GM18508 (cell line): ENCODE results near the gene TMEM63C.
"Not testable (repeated sequence)": the region's sequence is repeated elsewhere in the genome, so short reads cannot be mapped to it uniquely, and the experiment has no call there.

Experiments used
- ATAC-seq: cut with Tn5 transposase; IDR thresholded peaks from one replicate; pipeline ENCODE4 v1.9.1; 2021; ENCODE audit warnings: moderate number of reproducible peaks; ENCODE audit not compliant: insufficient read depth, unreplicated experiment

Gene TMEM63C

DNA sequence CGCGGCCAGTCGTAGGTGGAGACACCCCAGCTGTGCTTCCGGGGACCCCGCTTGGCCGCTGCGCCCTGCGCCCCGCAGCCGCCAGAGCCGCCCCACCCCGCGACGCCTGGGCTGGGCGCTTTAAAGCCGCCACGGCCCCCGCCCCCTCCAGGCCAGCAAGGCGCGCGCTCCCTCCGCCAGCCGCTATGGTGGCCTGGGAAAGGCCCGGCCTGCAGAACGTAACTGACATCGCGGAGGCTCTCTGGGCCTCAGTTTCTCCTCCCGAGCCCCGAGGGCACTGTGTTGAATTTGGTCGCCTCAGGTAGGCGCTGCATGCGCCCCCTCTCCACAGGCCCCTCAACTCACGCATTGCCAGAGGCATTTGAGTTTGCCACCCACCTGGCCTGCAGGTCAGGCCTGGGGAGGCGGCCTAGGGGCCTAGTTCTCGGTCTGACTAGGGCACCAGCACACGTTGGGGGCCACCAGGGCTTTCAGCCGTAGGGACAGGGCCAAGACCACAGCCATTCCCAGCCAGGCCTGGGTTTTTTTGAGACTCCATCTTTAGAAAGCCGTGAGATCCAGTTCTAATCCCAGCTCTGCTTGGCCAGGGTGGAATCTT lies 89.6 kb downstream of the TMEM63C start, which contains the start of gene NGB:
Gene NGB (minus strand): TSS at position 94 of the 598 bp plus-strand sequence. CDS start 269 bp downstream, outside the sequence.
- no peak for ATAC-seq

DNA sequence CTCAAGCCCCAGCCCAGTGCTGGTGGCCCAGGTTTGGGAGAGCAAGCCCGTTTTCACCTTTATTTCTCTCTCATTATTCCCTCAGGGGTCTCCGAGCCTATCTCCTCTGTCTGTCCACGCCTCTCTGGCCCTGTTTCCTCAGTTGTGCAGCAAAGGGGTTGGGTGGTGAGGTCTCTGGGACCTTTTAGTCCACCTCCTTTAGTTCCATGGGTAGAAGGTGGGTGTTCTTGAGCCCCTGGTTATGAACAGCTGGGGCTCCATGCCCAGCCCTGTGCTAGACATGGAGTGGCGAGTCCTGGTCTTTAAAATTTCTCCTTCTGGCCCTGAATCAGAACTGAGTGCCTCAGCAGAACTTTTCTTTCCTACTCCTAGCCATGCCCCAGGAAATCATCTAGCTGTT lies 90.7 kb downstream of the TMEM63C start:
- ATAC-seq, result no peak

DNA sequence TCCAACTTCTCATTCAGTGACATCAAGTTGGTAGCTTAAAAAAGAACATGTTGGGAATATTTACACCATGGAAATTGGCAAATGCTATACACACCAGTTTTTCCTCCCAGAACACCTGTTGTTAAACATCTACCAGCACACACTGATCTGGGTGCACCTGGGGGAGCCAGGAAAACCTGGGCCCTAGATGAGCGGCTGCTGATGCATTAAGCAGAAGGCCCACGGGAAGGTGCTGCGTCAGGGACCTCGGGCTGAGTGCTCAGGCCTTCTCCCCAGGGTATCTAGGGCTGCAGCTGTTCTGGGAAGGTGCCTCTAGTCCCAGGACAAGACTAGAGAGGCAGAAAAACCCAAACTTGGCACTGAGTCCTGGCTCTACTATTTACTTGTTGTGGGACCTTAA lies 92.2 kb downstream of the TMEM63C start:
- ATAC-seq, result no peak

DNA sequence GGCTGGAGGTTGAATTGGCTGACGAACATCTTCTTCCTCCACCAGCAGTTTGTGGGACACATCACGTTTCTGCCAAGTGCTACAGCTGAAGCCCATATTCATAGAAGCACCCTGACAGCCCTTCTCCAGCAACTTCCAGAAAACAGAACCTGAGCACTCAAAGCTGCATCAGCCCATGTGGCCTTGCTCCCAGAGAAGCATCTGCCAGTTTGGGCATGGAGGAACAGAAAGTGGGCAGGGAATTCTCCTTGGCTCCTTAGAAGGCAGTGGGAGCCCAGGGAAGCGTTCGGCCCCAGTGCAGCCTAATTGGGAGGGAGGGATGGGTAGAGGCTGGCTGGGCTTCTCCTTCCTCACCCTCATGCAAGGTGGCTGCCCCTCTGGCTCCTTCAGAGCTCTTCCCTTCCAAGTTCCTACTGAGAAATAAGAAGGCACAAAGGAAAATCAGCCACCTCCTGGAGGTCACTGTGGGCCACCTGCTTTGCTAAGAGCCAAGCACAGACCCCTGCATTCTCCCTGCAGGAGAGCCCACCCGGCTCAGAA lies 93.5 kb downstream of the TMEM63C start:
- no peak for ATAC-seq

DNA sequence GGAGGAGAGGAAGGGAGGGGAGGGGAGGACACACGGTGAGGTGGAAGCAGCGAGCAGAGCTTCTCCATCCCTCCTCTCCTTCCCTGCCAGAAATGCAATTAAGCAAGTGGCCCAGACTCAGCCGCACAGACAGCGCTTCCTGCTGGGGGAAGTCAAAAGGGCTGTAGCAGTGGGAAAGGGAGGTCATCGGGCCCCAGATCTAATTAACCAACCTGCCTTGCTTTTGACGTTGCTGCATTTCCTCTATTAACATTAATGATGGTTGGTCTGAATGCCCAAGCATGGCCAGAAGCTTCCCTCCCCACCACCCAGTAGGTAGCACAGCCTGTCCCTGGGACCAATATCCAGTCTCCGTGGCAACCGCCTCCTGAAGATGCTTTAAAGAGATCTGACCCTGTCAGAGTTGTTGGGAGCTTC lies 94.0 kb downstream of the TMEM63C start:
- ATAC-seq, result no peak

DNA sequence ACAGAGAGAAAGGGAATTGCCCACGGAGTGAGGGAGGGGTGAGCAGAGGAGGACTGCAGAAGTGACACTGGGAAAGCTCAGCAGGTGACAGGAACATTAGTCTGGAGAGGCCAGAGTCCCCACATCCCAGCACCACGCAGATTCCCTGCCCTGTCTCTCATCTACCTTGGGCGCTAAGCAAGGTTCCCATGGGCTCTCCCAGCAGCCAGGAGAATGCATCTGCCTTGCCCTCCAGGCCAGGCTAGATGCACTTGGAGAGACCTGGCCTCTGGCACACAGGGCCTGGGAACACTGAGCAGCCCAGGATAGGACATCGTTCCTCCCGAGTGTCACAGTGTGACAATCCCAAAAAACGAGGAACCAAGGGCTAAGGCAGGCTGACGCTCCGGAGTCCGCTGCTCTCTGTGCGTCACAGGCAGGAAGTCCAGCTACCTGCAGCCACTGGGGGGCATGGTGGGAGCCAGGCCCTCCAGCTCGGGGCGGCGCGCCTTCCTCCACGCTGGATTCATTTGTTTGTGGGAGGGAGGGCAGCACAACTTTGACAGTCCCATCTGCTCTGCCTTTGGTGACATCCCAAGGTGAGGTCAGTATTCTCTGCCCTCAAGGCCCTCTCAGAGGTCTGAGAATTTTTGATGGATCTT lies 94.8 kb downstream of the TMEM63C start:
- ATAC-seq, result no peak

DNA sequence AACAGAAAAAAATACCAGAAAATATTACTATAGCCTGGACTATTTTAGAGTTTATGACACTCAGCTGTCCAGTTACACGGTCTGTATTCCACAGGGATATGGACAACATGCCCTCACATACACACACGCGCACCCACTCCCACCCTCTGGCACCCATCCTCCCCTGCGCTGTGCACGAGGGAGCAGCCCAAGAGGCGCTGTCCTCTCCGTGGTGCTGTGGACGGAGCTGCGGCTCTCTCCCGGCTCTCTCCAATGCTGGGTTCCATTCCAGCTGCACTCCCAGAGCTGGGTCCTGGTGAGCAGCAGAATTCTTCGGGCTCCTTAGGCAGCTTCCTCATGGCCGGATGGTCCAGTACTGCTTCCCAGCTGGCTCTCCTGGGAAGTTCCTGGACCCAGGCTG lies 95.4 kb downstream of the TMEM63C start:
- no peak for ATAC-seq

DNA sequence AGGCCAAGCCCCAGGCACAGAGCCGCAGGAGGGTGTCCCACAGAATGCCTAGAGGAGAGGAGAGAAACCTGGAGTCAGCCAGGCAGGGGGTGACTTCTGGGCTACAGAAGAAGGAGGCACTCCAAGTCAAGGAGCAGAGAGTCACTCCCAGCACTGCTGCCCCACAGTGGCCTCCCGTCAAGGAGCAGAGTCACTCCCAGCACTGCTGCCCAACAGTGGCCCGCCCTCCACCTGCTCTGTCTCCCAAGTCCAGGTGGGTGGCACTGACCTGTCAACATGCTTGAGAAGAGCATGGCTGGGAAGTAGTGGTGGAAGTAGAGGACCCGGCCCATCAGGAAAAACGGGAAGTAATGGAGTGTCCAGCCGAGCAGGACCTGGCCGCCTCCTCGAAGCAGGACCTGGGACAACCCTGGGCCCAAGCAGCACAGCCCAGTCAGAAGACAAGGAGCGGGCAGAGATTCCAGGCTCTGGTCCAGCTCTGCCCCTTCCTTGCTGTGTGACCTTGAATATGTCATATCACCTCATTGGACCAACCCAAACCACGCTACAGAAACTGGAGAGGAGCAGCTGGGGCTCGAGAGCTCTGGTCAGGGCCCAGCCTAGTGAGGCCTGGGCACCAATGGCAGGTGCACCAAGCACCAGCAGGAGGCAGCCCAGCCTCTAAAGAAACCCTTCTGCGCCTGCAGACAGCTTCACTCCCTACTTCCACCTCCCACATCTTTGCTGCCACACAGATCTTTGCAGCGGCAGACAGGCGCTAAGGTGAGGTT lies 97.0 kb downstream of the TMEM63C start:
- ATAC-seq, result no peak

DNA sequence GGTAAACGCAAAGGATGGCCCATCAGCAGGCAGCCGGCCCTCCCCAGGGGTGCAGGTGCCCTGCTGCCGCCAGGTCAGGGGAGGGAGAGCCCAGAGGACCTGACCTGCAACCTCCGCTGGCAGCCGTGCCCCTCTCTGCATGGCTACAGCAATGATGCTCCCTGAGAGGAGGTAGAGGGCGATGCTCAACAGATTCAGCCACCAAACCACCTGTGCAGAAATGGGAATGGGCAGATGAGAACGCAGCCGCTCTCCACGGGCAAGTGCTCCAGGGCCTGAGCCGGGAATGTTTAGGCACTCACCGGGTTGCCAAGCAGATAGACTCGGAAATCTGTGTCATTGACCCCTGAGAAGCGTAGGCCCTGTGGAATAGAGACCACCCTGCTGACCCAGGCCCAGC lies 98.1 kb downstream of the TMEM63C start:
- ATAC-seq, result no peak

DNA sequence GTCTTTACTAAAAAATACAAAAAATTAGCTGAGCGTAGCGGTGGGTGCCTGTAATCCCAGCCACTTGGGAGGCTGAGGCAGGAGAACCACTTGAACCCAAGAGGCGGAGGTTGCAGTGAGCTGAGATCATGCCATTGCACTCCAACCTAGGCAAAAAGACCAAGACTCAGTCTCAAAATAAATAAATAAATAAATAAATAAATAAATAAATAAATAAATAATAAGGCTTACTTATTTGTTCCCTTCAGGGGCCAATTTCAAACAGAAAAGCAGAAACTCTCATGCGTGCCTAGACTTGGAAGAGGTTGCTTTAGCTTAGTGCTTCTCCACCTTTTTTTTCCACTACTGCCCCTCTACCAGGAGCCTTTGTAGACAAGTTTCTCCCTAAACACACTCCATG lies 99.3 kb downstream of the TMEM63C start:
- not testable (repeated sequence) for ATAC-seq

DNA sequence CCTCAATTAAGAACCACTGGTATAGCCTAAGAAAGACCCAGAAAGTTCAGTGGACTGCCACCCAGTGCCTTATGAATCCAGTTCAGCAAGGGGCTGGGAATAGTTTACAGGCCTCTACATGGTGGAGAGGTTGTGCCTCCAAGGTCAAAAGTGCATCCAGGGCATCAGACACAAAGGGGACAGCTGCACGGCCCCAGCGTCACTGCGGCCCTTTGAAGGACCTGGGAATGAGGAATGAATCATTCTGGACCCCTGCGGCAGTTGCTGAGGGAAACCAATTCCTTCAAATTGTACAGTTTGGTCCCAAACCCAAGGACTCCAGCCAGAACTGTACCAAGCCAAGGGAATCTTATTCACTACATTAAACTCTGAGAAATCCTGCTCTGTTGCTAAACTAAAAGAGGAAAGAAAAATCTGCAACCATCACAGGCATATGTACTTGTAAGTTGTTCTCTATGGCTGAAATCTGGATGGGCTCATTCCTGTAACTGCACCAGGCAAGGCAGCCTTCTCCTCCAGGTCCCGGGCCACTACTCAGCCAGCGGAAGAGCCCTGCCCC lies 100.3 kb downstream of the TMEM63C start:
- ATAC-seq, result no peak

DNA sequence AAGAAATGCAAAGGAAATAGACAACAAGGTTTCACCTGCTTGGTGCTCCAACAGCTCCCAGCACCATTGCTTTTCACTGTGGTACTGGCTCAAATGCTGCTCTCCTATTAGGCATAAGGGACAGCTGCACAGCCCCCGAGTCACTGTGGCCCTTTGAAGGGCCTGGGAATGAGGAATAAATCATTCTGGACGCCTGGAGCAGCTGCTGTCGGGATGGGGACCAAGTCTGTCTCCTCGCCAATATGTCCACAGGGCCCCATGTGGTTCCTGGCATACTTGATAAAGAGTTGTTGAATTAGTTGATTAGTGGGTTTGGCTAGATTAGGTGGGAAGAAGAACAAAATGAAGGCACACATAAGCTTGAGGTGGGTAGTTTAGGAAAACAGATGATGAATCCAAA lies 102.5 kb downstream of the TMEM63C start:
- ATAC-seq, result no peak

DNA sequence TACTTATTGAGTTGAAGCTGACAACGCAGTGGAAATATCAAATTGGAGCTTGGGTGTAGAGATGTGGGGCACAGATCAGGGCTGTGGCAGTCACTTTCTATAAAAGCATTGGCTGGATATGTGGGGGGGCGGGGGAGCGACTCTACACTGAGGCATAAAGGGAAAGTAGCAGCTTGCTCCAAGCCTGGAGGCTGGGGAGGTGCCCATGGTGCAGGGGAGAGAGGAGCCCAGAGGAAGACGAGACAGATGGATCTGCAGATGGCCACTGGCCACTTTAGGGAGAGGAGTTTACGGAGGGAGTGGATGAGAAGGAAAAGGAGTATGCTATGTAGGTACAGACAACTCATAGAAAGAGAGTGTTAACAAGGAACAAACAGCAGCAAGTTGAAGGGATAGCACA lies 102.9 kb downstream of the TMEM63C start:
- ATAC-seq, result no peak

DNA sequence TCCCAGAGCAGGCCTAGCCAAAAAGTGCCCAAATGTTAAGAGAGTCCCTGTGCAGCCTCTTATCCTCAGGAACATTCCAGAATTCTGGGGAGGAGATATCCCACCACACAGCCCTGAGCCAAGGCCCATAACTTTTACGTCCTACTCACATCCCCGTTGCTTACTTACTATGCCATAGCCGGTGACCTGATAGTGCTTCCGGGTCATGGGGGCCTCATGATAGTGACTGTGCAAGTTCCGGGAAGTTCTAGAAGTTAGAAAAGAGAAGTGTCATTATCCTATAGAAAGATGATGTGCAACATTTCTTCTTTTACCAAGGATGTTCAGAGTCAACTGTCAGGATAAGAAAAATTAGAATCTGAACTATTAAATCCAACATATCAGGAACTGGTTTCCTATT lies 105.0 kb downstream of the TMEM63C start:
- ATAC-seq, result no peak

DNA sequence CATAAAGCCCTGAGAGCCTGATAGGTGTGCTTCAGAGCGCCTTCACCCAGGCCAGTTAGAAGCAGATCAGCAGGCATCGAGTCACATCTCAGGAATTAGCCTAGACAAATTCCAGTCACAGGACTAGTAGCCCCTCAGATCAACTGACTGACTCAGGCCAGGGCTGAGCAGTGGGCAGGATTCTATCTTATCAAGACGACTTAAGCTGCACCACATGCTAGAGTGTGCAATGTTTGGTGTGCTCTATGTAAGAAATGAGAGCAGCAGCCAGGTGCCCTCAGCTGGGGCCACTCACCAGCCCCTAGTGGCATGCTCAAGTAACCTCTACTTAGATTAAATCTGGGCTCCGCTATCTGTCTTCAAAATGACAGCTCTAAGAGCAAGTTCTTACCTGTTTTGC lies 109.1 kb downstream of the TMEM63C start:
- ATAC-seq, result no peak

DNA sequence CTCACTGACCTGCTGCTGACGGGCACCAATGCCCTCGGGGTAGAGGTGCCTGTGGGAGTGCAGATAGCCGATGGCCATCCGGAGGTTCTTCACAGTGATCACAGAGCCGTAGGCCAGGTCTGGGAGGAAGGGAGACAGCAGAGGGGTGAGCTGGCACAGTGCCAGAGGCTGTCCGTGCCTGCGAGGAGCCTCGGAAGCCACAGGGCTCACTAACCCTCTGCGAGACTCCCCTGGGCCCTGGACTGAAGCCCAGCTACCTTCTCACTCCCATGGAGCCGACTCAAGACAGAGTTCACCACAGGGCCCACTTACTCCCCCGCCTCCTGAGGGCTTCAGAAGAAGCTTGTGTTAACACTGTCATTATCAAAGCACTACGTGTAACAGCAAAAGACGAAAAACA lies 114.6 kb downstream of the TMEM63C start:
- no peak for ATAC-seq

DNA sequence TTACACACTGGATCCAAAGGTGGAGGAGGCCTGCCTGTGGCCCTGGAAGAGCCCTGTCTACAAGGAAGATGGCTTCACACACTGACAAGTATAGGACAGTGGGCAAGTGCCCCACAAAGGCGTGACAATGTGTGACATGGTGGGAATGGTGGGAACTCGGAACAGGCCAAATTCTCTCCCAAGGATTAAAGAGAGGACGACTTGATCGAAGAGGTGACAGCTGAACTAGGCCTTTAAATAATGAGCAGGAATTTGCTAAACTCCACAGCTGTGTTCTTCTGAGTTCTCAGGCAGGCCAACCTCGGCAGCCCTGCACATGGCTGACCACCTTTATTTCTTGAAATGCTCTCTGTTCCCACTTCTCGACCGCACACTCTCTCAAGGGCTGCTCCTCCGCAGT lies 115.3 kb downstream of the TMEM63C start:
- ATAC-seq, result no peak

DNA sequence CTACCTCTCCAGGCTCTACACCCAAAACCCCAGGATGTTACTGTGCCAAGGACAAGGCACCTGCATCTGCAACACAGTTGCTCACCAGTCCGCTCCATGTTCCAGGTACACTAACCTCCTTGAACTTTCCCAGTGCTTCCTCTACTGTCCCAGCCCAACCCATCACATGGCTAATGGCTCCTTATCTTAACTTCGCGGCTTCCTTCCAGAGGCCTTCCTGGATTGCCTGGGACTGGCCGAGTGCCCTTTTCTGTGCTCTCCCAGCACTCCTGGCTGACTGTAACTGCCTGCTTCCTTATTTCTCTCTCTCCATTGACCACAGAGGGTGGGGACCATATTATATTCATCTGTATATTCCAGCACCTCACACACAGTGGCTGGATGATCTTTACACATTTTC lies 118.2 kb downstream of the TMEM63C start:
- ATAC-seq, result no peak

DNA sequence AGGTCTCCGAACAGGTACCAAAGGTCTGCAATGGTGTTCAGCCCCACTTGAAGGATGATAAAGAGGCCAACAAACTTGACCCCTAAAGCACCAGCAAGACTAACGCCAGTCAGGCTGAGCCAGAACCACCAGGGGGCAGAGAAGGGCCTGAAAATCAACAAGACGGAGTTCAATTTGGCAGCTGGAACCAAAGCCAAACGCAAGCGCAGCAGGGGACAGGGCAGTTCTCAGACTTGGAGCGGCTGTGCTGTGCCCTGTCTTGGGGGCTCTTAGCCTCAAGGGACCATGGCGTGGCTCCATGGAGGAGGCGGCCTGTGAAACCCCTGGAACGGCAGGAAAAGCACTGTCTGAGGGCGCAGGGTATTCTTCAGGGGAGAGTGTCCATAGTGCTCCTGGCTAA lies 119.5 kb downstream of the TMEM63C start:
- no peak for ATAC-seq

DNA sequence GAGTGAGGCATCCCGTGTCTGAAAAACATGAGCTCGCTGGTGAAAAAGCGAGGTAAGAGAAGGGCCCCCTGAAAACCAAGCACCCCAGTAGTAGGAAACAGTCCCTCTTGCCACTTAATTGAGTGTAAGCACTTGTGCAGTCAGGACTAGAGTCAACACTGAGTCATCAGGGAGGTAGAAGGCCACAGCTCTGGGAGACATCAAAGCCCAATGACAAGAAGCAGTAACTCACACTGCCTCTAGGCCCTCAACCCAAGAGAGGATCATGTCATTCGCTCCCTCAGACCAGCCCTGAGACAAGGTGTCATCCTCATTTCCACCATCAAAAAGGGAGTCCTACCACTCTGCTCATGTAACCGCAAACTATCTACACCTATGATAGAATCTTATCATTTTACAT lies 121.3 kb downstream of the TMEM63C start:
- no peak for ATAC-seq
